ENCODE results near the gene MAGI2.
A peak's percentile ranks its signal among the peaks of the same experiment; 100 is the strongest.
"Not testable (repeated sequence)": the region's sequence is repeated elsewhere in the genome, so short reads cannot be mapped to it uniquely, and the experiment has no call there.

MAGI2 gene

GRCh38 chr7:78983483-78983882 is 470.0 kb downstream of the MAGI2 start:
- DNase-seq (ENCODE audit: low read depth) = no peak
- H3K4me3 ChIP-seq (ENCODE audit: low read length) = no peak overlapping the region
- no peaks in the 10 kb centered on the region for H3K4me1 ChIP-seq (ENCODE audit: control insufficient read depth, insufficient read depth, low read length)
- no peak overlapping the region for H3K9ac ChIP-seq (ENCODE audit: low read length)
- H3K36me3 ChIP-seq (ENCODE audit: control insufficient read depth, insufficient read depth, low read length, severe bottlenecking) = no peaks in the 10 kb centered on the region
- no peaks in the 10 kb centered on the region for H3K27me3 ChIP-seq (replicated peaks; ENCODE audit: control insufficient read depth, insufficient read depth, low read length)
- H3K9me3 ChIP-seq (ENCODE audit: control insufficient read depth, low read length) = no peaks in the 10 kb centered on the region

- Histone ChIP-seq H3K27me3 (replicated peaks; ENCODE audit: control insufficient read depth, insufficient read depth, low read length) (no peaks in the 10 kb centered on the region), H3K4me3 (ENCODE audit: low read length) (no peak overlapping the region), H3K4me1 (ENCODE audit: control insufficient read depth, insufficient read depth, low read length) (no peaks in the 10 kb centered on the region), H3K9ac (ENCODE audit: low read length) (no peak overlapping the region), H3K9me3 (ENCODE audit: control insufficient read depth, low read length) (no peaks in the 10 kb centered on the region), H3K36me3 (ENCODE audit: control insufficient read depth, insufficient read depth, low read length, severe bottlenecking) (no peaks in the 10 kb centered on the region)
- peak; percentile 51 for DNase-seq (ENCODE audit: low read depth)
Observed at GRCh38 chr7:78970440-78970916, 483.0 kb downstream of the MAGI2 start.

DNA sequence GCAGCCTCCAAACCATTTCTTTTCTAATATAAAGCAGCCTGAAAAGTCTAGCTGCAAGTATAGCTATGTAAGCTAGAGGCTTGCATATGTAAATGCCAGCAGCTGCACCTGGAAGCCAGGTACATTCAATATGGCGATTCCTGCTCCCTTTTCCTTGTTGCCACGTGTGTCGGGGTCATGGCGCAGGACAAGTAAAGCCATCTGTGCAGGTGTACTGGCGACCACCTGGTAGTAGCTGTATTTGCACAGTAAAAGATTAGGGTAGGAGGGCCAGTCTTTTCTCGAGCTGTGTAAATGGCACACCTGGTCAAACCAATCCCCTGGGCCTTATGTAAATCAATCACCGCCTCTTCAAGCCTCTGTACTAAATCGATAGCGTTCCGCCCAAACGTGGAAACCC is 484.5 kb downstream of the MAGI2 start:
- no peak overlapping the region for H3K4me3 ChIP-seq (ENCODE audit: low read length)
- no peak overlapping the region for H3K9ac ChIP-seq (ENCODE audit: low read length)
- H3K27me3 ChIP-seq (replicated peaks; ENCODE audit: control insufficient read depth, insufficient read depth, low read length) = no peaks in the 10 kb centered on the region
- DNase-seq (ENCODE audit: low read depth) = no peak
- no peaks in the 10 kb centered on the region for H3K4me1 ChIP-seq (ENCODE audit: control insufficient read depth, insufficient read depth, low read length)
- no peaks in the 10 kb centered on the region for H3K9me3 ChIP-seq (ENCODE audit: control insufficient read depth, low read length)
- H3K36me3 ChIP-seq (ENCODE audit: control insufficient read depth, insufficient read depth, low read length, severe bottlenecking) = no peaks in the 10 kb centered on the region

DNA sequence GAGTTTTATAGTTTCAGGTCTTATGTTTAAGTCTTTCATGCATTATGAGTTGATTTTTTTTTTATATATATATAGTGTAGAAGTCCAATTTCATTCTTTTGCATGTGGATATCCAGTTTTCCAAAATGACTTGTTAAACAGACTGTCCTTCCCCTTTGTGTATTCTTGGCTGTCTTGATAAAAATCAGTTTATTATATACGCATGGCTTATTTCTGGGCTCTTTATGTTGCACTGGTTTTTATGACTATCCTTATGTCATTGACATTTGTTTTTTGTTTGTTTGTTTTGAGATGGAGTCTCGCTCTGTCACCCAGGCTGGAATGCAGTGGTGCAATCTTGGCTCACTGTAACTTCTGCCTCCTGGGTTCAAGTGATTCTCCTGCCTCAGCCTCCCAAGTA is 485.9 kb downstream of the MAGI2 start:
- not testable (repeated sequence) for H3K9me3 ChIP-seq (ENCODE audit: control insufficient read depth, low read length); H3K4me1 ChIP-seq (ENCODE audit: control insufficient read depth, insufficient read depth, low read length); H3K4me3 ChIP-seq (ENCODE audit: low read length); H3K9ac ChIP-seq (ENCODE audit: low read length); H3K27me3 ChIP-seq (replicated peaks; ENCODE audit: control insufficient read depth, insufficient read depth, low read length); DNase-seq (ENCODE audit: low read depth); H3K36me3 ChIP-seq (ENCODE audit: control insufficient read depth, insufficient read depth, low read length, severe bottlenecking)

GRCh38 chr7:78967046-78967445 is 486.4 kb downstream of the MAGI2 start:
- Histone ChIP-seq H3K4me1 (ENCODE audit: control insufficient read depth, insufficient read depth, low read length) (no peaks in the 10 kb centered on the region), H3K9ac (ENCODE audit: low read length) (no peak overlapping the region), H3K4me3 (ENCODE audit: low read length) (no peak overlapping the region), H3K27me3 (replicated peaks; ENCODE audit: control insufficient read depth, insufficient read depth, low read length) (no peaks in the 10 kb centered on the region), H3K36me3 (ENCODE audit: control insufficient read depth, insufficient read depth, low read length, severe bottlenecking) (no peaks in the 10 kb centered on the region), H3K9me3 (ENCODE audit: control insufficient read depth, low read length) (no peaks in the 10 kb centered on the region)
- DNase-seq (ENCODE audit: low read depth) = peak; percentile 12

DNA sequence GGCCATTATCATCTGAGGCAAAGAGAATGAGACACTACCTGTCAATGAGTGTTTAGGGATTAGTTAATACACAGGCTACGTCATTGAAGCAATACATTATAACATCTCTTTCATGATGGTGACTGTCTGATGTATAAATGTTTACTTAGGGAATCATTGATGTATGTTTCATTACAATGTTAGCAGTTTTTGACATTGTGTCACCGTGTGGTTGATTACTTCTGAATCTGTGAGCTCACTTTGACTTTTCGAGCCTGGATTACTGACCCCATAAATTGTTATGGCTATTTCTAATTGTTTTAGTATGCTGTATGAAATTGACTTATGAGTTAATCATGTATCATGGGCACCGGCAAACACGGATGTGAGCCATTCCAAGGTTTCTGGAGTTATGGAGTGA is 494.0 kb downstream of the MAGI2 start:
- H3K9ac ChIP-seq (ENCODE audit: low read length) = no peak overlapping the region
- H3K27me3 ChIP-seq (replicated peaks; ENCODE audit: control insufficient read depth, insufficient read depth, low read length) = no peaks in the 10 kb centered on the region
- DNase-seq (ENCODE audit: low read depth) = peak; percentile 19
- no peaks in the 10 kb centered on the region for H3K36me3 ChIP-seq (ENCODE audit: control insufficient read depth, insufficient read depth, low read length, severe bottlenecking)
- no peaks in the 10 kb centered on the region for H3K9me3 ChIP-seq (ENCODE audit: control insufficient read depth, low read length)
- H3K4me3 ChIP-seq (ENCODE audit: low read length) = no peak overlapping the region
- H3K4me1 ChIP-seq (ENCODE audit: control insufficient read depth, insufficient read depth, low read length) = no peaks in the 10 kb centered on the region

DNA sequence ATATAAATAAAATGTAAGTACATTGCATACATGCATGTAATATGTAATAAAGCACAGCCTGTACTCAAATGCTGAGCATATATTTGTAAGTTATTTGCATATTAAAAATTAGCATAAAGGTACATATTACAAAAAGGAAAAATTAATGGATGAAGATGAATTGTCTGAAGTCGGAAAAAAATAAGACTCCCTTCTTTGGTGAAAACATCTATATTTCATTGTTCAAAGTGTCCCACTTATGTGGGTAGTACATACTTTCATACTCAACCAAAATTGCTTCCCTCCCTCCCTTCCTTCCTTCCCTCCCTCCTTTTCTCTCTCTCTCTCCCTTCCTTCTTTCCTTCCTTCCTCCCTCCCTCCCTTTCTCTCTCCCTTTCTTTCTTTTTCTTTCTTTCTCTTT is 498.1 kb downstream of the MAGI2 start:
- no peaks in the 10 kb centered on the region for H3K36me3 ChIP-seq (ENCODE audit: control insufficient read depth, insufficient read depth, low read length, severe bottlenecking)
- no peak overlapping the region for H3K4me3 ChIP-seq (ENCODE audit: low read length)
- no peaks in the 10 kb centered on the region for H3K27me3 ChIP-seq (replicated peaks; ENCODE audit: control insufficient read depth, insufficient read depth, low read length)
- no peaks in the 10 kb centered on the region for H3K9me3 ChIP-seq (ENCODE audit: control insufficient read depth, low read length)
- no peak for DNase-seq (ENCODE audit: low read depth)
- no peaks in the 10 kb centered on the region for H3K4me1 ChIP-seq (ENCODE audit: control insufficient read depth, insufficient read depth, low read length)
- no peak overlapping the region for H3K9ac ChIP-seq (ENCODE audit: low read length)

- no peaks in the 10 kb centered on the region for H3K9me3 ChIP-seq (ENCODE audit: control insufficient read depth, low read length)
- peak overlapping the region; percentile 47 for H3K4me3 ChIP-seq (ENCODE audit: low read length)
- H3K27me3 ChIP-seq (replicated peaks; ENCODE audit: control insufficient read depth, insufficient read depth, low read length) = no peaks in the 10 kb centered on the region
- no peaks in the 10 kb centered on the region for H3K36me3 ChIP-seq (ENCODE audit: control insufficient read depth, insufficient read depth, low read length, severe bottlenecking)
- H3K4me1 ChIP-seq (ENCODE audit: control insufficient read depth, insufficient read depth, low read length) = no peaks in the 10 kb centered on the region
- peak; percentile 15 for DNase-seq (ENCODE audit: low read depth)
- no peak overlapping the region for H3K9ac ChIP-seq (ENCODE audit: low read length)
Observed at GRCh38 chr7:78953726-78954363, 499.6 kb downstream of the MAGI2 start.

DNA sequence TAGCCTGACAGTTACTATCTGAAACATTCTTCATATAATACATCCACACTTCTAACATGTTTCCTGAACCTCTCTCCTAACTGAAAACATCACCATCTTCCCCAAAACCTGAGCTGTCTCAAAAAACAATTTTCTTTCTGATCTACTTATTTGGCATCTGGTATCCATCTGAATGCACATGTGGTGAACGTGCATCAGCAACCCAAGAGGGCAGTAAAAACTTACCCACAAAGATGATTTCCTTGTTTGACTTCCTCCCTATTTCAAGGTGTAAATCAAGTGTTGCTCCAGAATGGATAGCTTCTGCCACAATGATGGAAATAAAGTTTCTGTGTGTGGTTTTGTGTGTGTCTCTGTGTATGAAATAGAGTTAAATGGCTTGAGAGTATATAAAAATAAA is 500.4 kb downstream of the MAGI2 start:
- no peak for DNase-seq (ENCODE audit: low read depth)
- H3K4me1 ChIP-seq (ENCODE audit: control insufficient read depth, insufficient read depth, low read length) = no peaks in the 10 kb centered on the region
- H3K4me3 ChIP-seq (ENCODE audit: low read length) = no peak overlapping the region
- no peaks in the 10 kb centered on the region for H3K9me3 ChIP-seq (ENCODE audit: control insufficient read depth, low read length)
- no peak overlapping the region for H3K9ac ChIP-seq (ENCODE audit: low read length)
- no peaks in the 10 kb centered on the region for H3K36me3 ChIP-seq (ENCODE audit: control insufficient read depth, insufficient read depth, low read length, severe bottlenecking)
- H3K27me3 ChIP-seq (replicated peaks; ENCODE audit: control insufficient read depth, insufficient read depth, low read length) = no peaks in the 10 kb centered on the region

DNA sequence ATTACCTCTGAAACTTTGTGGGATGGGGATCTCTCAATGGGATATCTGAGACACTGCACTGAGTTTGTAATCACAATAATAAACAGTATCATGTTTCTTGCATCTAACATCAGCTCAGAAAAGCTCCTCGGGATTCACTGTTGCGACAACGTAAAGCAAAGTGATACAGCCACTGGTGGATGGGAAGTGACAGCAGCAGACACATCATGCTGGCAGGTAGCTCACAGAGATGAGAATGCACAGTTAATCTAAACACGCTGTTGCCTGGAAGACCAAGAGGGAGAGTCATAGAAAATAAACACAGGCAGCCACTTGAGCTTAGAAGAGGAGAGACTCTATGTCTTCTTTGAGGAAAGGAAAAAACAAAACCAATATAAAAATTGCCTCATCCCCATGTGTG is 513.8 kb downstream of the MAGI2 start:
- Histone ChIP-seq H3K4me3 (ENCODE audit: low read length) (no peak overlapping the region), H3K27me3 (replicated peaks; ENCODE audit: control insufficient read depth, insufficient read depth, low read length) (no peaks in the 10 kb centered on the region), H3K4me1 (ENCODE audit: control insufficient read depth, insufficient read depth, low read length) (peaks cover 4% of the 10 kb centered on the region), H3K9me3 (ENCODE audit: control insufficient read depth, low read length) (no peaks in the 10 kb centered on the region), H3K9ac (ENCODE audit: low read length) (no peak overlapping the region), H3K36me3 (ENCODE audit: control insufficient read depth, insufficient read depth, low read length, severe bottlenecking) (no peaks in the 10 kb centered on the region)
- DNase-seq (ENCODE audit: low read depth) = no peak

DNA sequence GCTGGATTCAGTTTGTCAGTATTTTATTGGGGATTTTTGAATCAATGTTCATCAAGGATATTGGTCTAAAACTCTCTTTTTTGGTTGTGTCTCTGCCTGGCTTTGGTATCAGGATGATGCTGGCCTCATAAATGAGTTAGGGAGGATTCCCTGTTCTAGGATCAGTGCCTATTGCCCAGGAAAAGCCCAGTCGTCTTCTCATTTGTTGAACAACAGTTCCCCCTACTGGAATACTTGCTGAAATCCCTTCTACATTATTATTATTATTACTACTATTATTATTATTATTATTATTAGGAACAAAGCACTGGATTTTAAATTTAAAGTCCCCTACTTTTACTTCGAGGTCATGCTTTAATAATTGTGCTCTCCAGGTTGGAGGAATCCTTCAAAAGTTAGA is 528.9 kb downstream of the MAGI2 start:
- DNase-seq (ENCODE audit: low read depth) = peak; percentile 63
- H3K36me3 ChIP-seq (ENCODE audit: control insufficient read depth, insufficient read depth, low read length, severe bottlenecking) = no peaks in the 10 kb centered on the region

GRCh38 chr7:78912781-78913180 is 540.7 kb downstream of the MAGI2 start:
- Histone ChIP-seq H3K9me3 (ENCODE audit: control insufficient read depth, low read length) (no peaks in the 10 kb centered on the region), H3K4me1 (ENCODE audit: control insufficient read depth, insufficient read depth, low read length) (no peaks in the 10 kb centered on the region), H3K9ac (ENCODE audit: low read length) (no peak overlapping the region), H3K36me3 (ENCODE audit: control insufficient read depth, insufficient read depth, low read length, severe bottlenecking) (no peaks in the 10 kb centered on the region), H3K27me3 (replicated peaks; ENCODE audit: control insufficient read depth, insufficient read depth, low read length) (no peaks in the 10 kb centered on the region), H3K4me3 (ENCODE audit: low read length) (no peak overlapping the region)
- peak; percentile 3 for DNase-seq (ENCODE audit: low read depth)

More for the DNA sequence above, 528.9 kb downstream of the MAGI2 start:
- no peaks in the 10 kb centered on the region for H3K9me3 ChIP-seq (ENCODE audit: control insufficient read depth, low read length)
- H3K4me1 ChIP-seq (ENCODE audit: control insufficient read depth, insufficient read depth, low read length) = no peaks in the 10 kb centered on the region
- no peak overlapping the region for H3K9ac ChIP-seq (ENCODE audit: low read length)
- no peak overlapping the region for H3K4me3 ChIP-seq (ENCODE audit: low read length)
- no peaks in the 10 kb centered on the region for H3K27me3 ChIP-seq (replicated peaks; ENCODE audit: control insufficient read depth, insufficient read depth, low read length)

Measured in adipocyte (in vitro differentiated cells).